ENCODE data around the gene FBXW8.

The FBXW8 gene

GRCh38 chr12:116910645-116911451 lies at the start of gene FBXW8:
TSS of gene FBXW8 (plus strand) at chr12:116910950. CDS start at chr12:116911038, 88 bp downstream.
- DNase-seq (ENCODE audit: low read depth in 2 of 2): peak; percentile 61 to 62

- DNase-seq (ENCODE audit: low read depth in 2 of 2): no peak
Observed at GRCh38 chr12:116861320-116861719, 49.4 kb upstream of the FBXW8 start.

- no peak for DNase-seq (ENCODE audit: low read depth in 2 of 2)
Observed at GRCh38 chr12:116862167-116862566, 48.6 kb upstream of the FBXW8 start.

GRCh38 chr12:116863275-116863767 lies 47.4 kb upstream of the FBXW8 start:
- no peak for DNase-seq (ENCODE audit: low read depth in 2 of 2)

- no peak for DNase-seq (ENCODE audit: low read depth in 2 of 2)
Observed at GRCh38 chr12:116864371-116865160, 46.2 kb upstream of the FBXW8 start.

- DNase-seq (ENCODE audit: low read depth in 2 of 2): no peak
Observed at GRCh38 chr12:116867523-116867922, 43.2 kb upstream of the FBXW8 start.

GRCh38 chr12:116870306-116870705 lies 40.4 kb upstream of the FBXW8 start:
- no peak for DNase-seq (ENCODE audit: low read depth in 2 of 2)

- no peak for DNase-seq (ENCODE audit: low read depth in 2 of 2)
Observed at GRCh38 chr12:116874324-116874995, 36.3 kb upstream of the FBXW8 start.

GRCh38 chr12:116876151-116876869 lies 34.4 kb upstream of the FBXW8 start:
- DNase-seq (ENCODE audit: low read depth in 2 of 2): no peak

GRCh38 chr12:116878567-116879508 lies 31.9 kb upstream of the FBXW8 start:
- DNase-seq (ENCODE audit: low read depth in 2 of 2): no peak

GRCh38 chr12:116879509-116880212 lies 31.1 kb upstream of the FBXW8 start:
- DNase-seq (ENCODE audit: low read depth in 2 of 2): no peak

- DNase-seq (ENCODE audit: low read depth in 2 of 2): no peak
Observed at GRCh38 chr12:116880213-116880816, 30.4 kb upstream of the FBXW8 start.

GRCh38 chr12:116880817-116881324 lies 29.9 kb upstream of the FBXW8 start:
- DNase-seq (ENCODE audit: low read depth in 2 of 2): peak; percentile 28 to 30

- no peak for DNase-seq (ENCODE audit: low read depth in 2 of 2)
Observed at GRCh38 chr12:116881325-116881876, 29.3 kb upstream of the FBXW8 start, which contains the start of gene HRK. TSS of gene HRK (minus strand) at chr12:116881441. CDS start at chr12:116881307, 134 bp downstream.

GRCh38 chr12:116881877-116882507 lies 28.8 kb upstream of the FBXW8 start:
- no peak for DNase-seq (ENCODE audit: low read depth in 2 of 2)

GRCh38 chr12:116882742-116883141 lies 28.0 kb upstream of the FBXW8 start:
- no peak for DNase-seq (ENCODE audit: low read depth in 2 of 2)

GRCh38 chr12:116884871-116885270 lies 25.9 kb upstream of the FBXW8 start:
- no peak for DNase-seq (ENCODE audit: low read depth in 2 of 2)

GRCh38 chr12:116885491-116885890 lies 25.3 kb upstream of the FBXW8 start:
- no peak for DNase-seq (ENCODE audit: low read depth in 2 of 2)
